Activated T-helper 9 cell treated with anti-CD3 and anti-CD28 coated beads, Interleukin-2, amount 50 U/mL, for 16 hours (primary cell): ENCODE results near the gene GPATCH1.
"Not testable (repeated sequence)": the region's sequence is repeated elsewhere in the genome, so short reads cannot be mapped to it uniquely, and the experiment has no call there.

Source experiments
- DNase-seq: peaks from one replicate; pipeline ENCODE4 v3.0.0-alpha.2; 2020; ENCODE audit warnings: low read depth

The GPATCH1 gene

DNA sequence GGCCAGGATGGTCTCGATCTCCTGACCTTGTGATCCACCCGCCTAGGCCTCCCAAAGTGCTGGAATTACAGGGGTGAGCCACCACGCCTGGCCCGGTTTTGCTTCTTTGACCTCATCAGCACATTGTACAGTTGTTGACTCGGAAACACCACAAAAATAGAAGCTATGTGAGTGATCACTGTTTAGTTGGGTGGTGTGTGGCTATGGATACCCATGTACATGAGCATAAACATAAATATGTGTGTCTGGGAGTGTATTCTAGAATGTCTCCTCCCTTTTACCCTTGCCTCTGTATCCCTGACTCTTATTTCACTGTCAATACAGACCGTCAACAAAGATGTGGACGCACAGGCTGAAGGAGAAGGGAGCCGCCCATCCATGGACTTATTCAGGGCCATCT lies 36.5 kb downstream of the GPATCH1 start:
- no peak for DNase-seq

DNA sequence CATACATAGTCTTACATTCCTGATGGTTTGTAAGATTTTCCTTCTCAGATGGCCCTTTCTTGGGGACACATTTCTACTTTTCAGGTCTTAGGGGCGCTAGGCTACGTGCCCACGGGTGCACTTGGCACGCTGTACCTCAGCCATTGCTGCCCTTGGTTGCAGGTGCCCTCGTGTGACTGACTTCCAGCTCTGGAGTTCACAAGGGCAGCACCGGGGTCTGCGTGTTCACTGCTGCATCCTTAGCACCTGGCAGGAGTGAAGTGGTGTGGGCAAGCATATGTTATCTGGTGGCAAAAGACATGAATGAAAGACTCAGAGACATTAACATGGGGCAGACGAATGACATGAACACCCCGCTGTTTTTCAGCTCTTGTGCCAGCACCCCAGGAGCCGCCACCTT lies 37.7 kb downstream of the GPATCH1 start:
- DNase-seq, result no peak

DNA sequence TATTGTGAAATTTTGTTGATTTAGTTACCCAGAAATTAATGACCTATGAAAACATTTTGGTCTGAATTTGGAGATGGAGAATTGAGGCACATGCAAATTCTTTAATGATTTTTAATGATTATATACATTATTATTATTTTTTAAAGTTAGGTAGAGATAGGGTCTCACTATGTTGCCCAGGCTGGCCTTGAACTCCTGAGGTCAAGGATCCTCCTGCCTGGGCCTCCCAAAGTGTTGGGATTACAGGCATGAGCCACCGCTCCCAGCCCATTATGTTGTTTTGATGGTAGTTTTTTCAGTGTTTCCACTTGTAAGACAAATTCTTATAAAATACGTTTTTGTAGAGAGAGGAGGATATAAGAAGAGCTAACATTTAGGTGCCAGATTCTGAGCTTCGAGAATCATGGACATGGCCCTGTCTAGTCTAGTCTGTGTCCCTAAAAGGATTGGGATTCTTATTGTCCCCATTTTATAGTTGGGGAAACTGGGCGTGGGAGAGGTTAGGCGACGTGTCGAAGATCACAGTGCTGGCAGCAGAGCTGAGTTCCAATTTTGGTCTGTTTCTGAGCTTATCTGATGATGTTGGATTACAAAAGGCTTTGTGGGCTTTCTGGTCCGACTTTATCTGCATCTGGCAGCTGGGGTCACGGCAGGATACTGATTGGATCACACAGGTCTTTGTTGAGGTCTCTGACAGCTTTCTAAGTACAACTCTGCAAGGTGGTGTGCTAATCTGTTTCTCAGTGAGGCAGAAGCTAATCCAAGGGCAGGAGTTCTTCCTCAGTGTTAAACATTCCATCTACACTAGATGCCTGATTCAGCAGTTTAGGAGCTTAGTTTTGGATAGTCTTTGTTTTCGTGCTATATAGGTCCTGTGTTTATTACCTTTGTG lies 43.5 kb downstream of the GPATCH1 start:
- DNase-seq, result no peak

- peak; percentile 27 for DNase-seq
Observed at GRCh38 chr19:33125929-33126388, 45.0 kb downstream of the GPATCH1 start.

DNA sequence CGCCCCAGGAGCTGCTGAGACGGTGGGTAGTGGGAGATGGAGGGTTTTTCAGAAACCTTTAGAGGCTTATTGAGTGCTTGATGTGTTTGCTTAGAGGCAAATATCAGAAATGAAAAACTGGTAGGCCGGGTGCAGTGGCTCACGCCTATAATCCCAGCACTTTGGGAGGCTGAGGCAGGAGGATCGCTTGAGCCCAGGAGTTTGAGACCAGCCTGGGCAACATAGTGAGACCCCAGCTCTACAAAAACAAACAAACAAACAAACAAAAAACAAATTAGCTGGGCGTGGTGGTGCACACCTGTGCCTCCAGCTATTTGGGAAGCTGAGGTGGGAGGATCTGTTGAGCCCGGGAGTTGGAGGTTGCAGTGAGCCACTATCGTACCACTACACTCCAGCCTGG lies 45.7 kb downstream of the GPATCH1 start:
- not testable (repeated sequence) for DNase-seq

GRCh38 chr19:33129901-33130300 lies 48.9 kb downstream of the GPATCH1 start:
- no peak for DNase-seq

GRCh38 chr19:33130433-33130832 lies 49.5 kb downstream of the GPATCH1 start:
- DNase-seq, result no peak

GRCh38 chr19:33132021-33132420 lies 51.0 kb downstream of the GPATCH1 start, which contains the start of gene WDR88:
Gene WDR88 (plus strand): TSS chr19:33132114. CDS start chr19:33132170, 56 bp downstream.
- DNase-seq, result no peak

DNA sequence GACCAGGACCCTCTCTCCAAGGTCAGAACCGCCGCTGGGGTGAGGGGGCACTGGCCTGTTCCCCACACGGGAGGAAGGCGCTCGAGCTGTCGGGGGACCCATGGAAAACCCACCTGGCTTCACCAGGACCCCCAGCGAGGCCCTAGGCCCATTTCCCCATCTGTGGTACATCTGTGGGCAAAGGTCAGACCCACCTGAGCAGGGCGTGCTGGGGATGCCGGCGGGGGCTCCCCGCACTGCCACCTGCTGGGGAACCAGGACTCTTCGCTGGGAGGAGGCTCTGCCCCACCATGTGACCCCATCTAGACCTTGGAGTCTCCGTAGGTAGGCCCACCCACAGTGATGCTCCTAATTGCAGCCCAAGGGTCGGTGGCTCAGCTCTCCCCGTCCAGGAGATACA lies 51.4 kb downstream of the GPATCH1 start:
- DNase-seq, result no peak

DNA sequence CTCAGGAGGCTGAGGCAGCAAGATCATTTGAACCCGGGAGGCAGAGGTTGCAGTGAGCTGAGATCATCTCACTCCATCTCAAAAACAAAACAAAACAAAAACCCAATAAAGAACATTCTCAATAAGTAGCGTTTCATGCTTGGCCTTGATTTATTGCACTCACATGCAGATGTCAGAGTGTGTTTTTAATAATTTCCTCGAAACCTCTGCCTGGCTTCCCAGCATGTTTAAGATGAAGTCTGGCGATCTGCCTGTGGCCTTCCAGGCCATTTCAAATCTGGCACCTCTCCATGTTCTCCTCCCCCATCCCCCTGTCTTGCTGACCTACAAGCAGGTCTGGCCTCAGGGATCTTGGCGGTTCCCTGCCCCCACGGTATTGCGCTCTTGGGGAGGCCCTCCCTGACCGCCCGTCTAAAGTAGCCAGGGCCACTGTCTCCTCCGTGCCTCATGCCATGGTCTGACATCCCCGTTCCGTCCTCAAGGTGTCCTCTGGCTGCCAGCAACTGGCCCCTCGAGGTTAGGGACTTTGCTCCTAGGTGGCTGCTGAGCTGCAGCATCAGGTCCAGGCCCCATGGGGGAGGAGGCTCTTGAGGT lies 52.6 kb downstream of the GPATCH1 start:
- DNase-seq, result no peak

DNA sequence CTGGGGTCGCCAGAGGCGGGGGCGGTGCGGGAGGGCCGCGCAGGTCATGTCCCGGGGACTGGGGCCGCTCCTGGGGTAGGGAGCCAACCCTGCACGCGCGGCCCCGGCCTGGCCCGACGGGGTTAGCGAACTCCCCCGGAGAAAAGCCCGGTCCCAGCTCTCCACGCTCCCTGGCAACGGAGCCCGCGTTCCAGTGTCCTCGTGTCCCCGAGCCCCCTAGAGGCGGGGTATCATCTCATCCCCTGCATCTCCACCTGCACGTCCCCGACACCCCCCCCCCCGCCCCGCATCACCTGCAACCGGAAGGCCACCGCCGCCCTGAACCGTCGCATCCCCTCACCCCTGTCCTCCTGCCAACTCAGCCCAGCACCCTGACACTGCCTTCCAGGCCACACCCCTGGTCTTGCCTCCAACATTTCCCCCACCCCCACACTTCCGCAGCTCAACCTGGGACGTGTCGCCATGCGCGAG lies 53.6 kb downstream of the GPATCH1 start:
- DNase-seq, result peak; percentile 26

- no peak for DNase-seq
Observed at GRCh38 chr19:33139165-33139564, 58.2 kb downstream of the GPATCH1 start.

- DNase-seq, result peak; percentile 33
Observed at GRCh38 chr19:33143897-33144405, 63.0 kb downstream of the GPATCH1 start.

- DNase-seq, result no peak
Observed at GRCh38 chr19:33146209-33146608, 65.2 kb downstream of the GPATCH1 start.

DNA sequence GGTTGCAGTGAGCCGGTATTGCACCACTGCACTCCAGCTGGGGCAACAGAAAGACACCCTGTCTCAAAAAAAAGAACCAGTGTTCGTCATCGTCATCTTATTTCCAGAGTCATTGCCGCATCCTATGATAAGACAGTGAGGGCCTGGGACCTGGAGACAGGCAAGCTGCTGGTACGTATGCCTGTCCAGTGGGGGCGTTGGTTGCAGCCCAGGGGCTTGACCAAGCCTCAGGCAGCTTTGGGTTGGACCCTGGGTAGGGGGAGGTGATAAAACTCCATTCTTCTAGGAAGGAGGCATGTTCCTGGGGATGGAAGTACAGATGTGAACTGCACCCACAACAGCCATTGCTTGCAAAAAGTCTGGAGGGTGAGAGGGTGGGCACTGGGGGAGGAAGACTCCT lies 66.6 kb downstream of the GPATCH1 start:
- DNase-seq, result no peak

GRCh38 chr19:33150852-33151518 lies 70.0 kb downstream of the GPATCH1 start:
- DNase-seq, result no peak

DNA sequence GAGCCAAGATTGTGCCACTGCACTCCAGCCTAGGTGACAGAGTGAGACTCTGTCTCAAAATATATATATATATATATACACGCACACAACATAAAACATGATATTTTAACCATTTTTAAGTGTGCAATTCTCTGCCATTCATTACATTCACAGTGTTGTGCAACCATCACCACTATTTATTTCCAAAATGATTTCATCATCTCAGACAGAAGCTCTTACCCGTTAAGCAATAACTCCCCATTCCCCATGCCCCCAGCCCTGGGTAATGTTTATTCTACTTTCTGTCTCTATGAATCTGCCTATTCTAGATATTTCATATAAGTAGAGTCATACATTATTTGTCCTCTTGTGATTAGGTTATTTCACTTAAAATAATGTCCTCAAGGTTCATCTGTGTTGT lies 71.2 kb downstream of the GPATCH1 start:
- no peak for DNase-seq

- DNase-seq, result not testable (repeated sequence)
Observed at GRCh38 chr19:33152625-33153024, 71.6 kb downstream of the GPATCH1 start.

DNA sequence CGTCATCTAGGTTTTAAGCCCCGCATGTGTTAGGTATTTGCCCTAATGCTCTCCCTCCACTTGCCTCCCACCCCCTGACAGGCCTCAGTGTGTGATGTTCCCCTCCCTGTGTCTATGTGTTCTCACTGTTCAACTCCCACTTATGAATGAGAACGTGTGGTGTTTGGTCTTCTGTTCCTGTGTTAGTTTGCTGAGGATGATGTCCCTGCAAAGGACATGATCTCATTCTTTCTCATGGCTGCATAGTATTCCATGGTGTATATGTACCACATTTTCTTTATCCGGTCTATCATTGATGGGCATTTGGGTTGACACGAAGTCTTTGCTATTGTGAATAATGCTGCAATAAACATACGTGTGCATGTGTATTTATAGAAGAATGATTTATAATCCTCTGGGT lies 73.3 kb downstream of the GPATCH1 start:
- not testable (repeated sequence) for DNase-seq

DNA sequence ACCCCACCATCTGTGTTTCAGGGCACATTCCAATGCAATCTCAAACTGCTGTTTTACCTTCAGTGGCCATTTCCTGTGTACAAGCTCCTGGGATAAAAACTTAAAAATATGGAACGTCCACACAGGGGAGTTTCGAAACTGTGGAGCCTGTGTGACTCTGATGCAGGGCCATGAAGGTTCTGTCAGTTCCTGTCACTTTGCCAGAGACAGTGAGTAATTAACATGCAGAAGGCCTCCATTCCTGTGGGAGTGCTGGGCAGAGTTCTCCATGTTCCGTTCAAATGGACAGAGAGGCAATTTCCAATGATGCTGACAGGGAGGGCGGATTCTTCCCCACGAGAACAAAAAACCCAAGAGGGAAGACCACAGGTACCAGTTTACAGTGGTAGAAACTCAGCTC lies 75.4 kb downstream of the GPATCH1 start:
- no peak for DNase-seq

DNA sequence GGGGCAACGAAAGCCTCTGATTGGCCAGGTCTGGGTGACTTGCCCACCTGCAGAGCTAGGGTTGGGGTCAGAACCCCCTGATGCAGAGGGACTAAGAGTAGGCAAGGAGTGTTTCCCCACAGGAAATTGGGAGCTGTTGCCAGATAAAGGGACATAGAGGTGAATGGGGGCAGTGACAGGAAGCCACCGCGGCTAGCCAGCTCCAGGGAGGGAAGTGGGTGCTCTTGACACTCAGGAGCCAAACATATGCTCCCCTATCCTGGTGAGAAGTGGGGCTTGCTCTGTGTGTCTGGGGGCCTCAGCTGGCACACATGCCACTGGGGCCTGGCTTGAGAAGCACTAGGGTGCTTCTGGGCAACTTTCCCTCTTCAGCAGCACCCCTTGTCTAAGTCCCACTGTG lies 76.9 kb downstream of the GPATCH1 start:
- DNase-seq, result no peak

DNA sequence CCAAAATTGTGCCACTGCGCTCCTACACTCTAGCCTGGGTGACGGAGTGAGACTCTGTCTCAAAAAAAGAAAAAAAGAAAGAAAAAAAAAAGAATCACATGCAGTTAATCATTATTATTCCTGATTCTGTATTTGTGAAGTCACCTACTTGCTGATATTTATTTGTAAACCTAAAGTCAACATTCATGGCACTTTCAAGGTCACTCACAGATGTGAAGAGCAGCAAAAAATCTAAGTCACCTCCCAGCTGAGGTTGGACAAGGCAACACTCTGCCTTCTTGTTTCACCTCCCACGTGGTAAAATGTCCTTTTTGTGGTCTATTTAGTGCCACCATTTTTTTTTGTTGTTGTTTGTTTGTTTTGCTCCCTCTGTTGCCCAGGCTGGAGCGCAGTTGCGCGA lies 77.4 kb downstream of the GPATCH1 start:
- DNase-seq, result no peak
